ENCODE measurements around the gene TMEM135. TPM values are rescaled to one million over a fixed set of nuclear protein-coding genes. Genes with fewer than 3 reads are reported as not detected.

Gene TMEM135
- total RNA-seq, 1 donor from 2014 or later = 38.1 TPM

GRCh38 chr11:87212891-87213290, 175.2 kb downstream of the TMEM135 start:
- peaks cover 2% of the 10 kb centered on the region for H3K27me3 Mint-ChIP-seq (ENCODE audit: unreplicated experiment)
- TF ChIP-seq, protein P1, sequence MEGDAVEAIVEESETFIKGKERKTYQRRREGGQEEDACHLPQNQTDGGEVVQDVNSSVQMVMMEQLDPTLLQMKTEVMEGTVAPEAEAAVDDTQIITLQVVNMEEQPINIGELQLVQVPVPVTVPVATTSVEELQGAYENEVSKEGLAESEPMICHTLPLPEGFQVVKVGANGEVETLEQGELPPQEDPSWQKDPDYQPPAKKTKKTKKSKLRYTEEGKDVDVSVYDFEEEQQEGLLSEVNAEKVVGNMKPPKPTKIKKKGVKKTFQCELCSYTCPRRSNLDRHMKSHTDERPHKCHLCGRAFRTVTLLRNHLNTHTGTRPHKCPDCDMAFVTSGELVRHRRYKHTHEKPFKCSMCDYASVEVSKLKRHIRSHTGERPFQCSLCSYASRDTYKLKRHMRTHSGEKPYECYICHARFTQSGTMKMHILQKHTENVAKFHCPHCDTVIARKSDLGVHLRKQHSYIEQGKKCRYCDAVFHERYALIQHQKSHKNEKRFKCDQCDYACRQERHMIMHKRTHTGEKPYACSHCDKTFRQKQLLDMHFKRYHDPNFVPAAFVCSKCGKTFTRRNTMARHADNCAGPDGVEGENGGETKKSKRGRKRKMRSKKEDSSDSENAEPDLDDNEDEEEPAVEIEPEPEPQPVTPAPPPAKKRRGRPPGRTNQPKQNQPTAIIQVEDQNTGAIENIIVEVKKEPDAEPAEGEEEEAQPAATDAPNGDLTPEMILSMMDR (IDR thresholded peaks at IDR 0.05; ENCODE audit: partially characterized antibody, unreplicated experiment) = no peak

GRCh38 chr11:87213444-87213843, 175.7 kb downstream of the TMEM135 start:
- no peaks in the 10 kb centered on the region for H3K4me1 Mint-ChIP-seq (ENCODE audit: low read depth, unreplicated experiment)
- H3K27ac Mint-ChIP-seq (ENCODE audit: unreplicated experiment) = no peak overlapping the region
- H3K27me3 Mint-ChIP-seq (ENCODE audit: unreplicated experiment) = no peaks in the 10 kb centered on the region
- TF ChIP-seq, protein P1 (IDR thresholded peaks at IDR 0.05; ENCODE audit: partially characterized antibody, unreplicated experiment) = no peak
- no peak for DNase-seq
- H3K36me3 Mint-ChIP-seq (ENCODE audit: unreplicated experiment) = no peaks in the 10 kb centered on the region
- no peak overlapping the region for H3K4me3 Mint-ChIP-seq (ENCODE audit: unreplicated experiment)
- H3K9me3 Mint-ChIP-seq (ENCODE audit: unreplicated experiment) = no peaks in the 10 kb centered on the region

More at GRCh38 chr11:87212891-87213290, 175.2 kb downstream of the TMEM135 start:
- H3K4me1 Mint-ChIP-seq (ENCODE audit: low read depth, unreplicated experiment) = no peaks in the 10 kb centered on the region
- no peak overlapping the region for H3K27ac Mint-ChIP-seq (ENCODE audit: unreplicated experiment)
- H3K9me3 Mint-ChIP-seq (ENCODE audit: unreplicated experiment) = no peaks in the 10 kb centered on the region
- no peaks in the 10 kb centered on the region for H3K36me3 Mint-ChIP-seq (ENCODE audit: unreplicated experiment)
- no peak for DNase-seq
- H3K4me3 Mint-ChIP-seq (ENCODE audit: unreplicated experiment) = no peak overlapping the region

- Mint-ChIP-seq H3K4me3 (ENCODE audit: unreplicated experiment) (no peak overlapping the region), H3K27ac (ENCODE audit: unreplicated experiment) (no peak overlapping the region), H3K36me3 (ENCODE audit: unreplicated experiment) (no peaks in the 10 kb centered on the region), H3K27me3 (ENCODE audit: unreplicated experiment) (no peaks in the 10 kb centered on the region), H3K9me3 (ENCODE audit: unreplicated experiment) (peaks cover 1% of the 10 kb centered on the region), H3K4me1 (ENCODE audit: low read depth, unreplicated experiment) (no peaks in the 10 kb centered on the region)
- no peak for DNase-seq
- TF ChIP-seq, protein P1 (IDR thresholded peaks at IDR 0.05; ENCODE audit: partially characterized antibody, unreplicated experiment) = no peak
Observed at GRCh38 chr11:87215236-87215635, 177.5 kb downstream of the TMEM135 start.

DNA sequence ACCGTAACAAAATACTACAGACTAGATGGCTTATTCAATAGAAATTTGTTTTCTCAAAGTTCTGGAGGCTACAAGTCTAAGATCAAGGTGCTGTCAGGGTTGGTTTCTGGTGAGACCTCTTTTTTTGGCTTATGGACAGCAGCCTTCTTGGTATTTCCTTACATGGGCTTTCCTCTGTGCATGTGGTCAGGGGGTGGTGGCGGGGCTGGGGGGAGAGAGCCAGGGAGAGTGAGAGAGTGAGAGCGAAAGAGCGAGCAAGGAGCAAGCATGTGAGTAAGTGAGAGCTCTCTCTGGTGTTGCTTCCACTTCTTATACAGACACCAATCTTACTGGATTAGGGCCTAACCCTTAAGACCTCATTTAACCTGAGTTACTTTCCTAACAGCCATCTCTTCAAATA, 181.5 kb downstream of the TMEM135 start:
- Mint-ChIP-seq H3K4me1 (ENCODE audit: low read depth, unreplicated experiment) (no peaks in the 10 kb centered on the region), H3K36me3 (ENCODE audit: unreplicated experiment) (no peaks in the 10 kb centered on the region), H3K4me3 (ENCODE audit: unreplicated experiment) (no peak overlapping the region), H3K27me3 (ENCODE audit: unreplicated experiment) (no peaks in the 10 kb centered on the region), H3K9me3 (ENCODE audit: unreplicated experiment) (peaks cover 1% of the 10 kb centered on the region), H3K27ac (ENCODE audit: unreplicated experiment) (no peak overlapping the region)
- TF ChIP-seq, protein P1 (IDR thresholded peaks at IDR 0.05; ENCODE audit: partially characterized antibody, unreplicated experiment) = no peak
- DNase-seq = no peak

GRCh38 chr11:87223816-87224215, 186.1 kb downstream of the TMEM135 start:
- H3K9me3 Mint-ChIP-seq (ENCODE audit: unreplicated experiment) = peaks cover 1% of the 10 kb centered on the region
- no peak overlapping the region for H3K4me3 Mint-ChIP-seq (ENCODE audit: unreplicated experiment)
- TF ChIP-seq, protein P1 (IDR thresholded peaks at IDR 0.05; ENCODE audit: partially characterized antibody, unreplicated experiment) = no peak
- DNase-seq = no peak
- H3K4me1 Mint-ChIP-seq (ENCODE audit: low read depth, unreplicated experiment) = no peaks in the 10 kb centered on the region
- no peaks in the 10 kb centered on the region for H3K36me3 Mint-ChIP-seq (ENCODE audit: unreplicated experiment)
- no peak overlapping the region for H3K27ac Mint-ChIP-seq (ENCODE audit: unreplicated experiment)
- H3K27me3 Mint-ChIP-seq (ENCODE audit: unreplicated experiment) = no peaks in the 10 kb centered on the region
